WTC11 (cell line): ENCODE measurements around the gene MAP1B. TPM values are rescaled to one million over a fixed set of nuclear protein-coding genes. Genes with fewer than 3 reads are reported as not detected.

Source experiments
- ATAC-seq: fragments of 200-7000 bp; cut with Tn5 transposase; 2 replicates; pipeline ENCODE4 v1.10.0; 2021; ENCODE audit warnings: mild to moderate bottlenecking, moderate library complexity
- CTCF ChIA-PET: fragments of 300-600 bp; sonication (Branson Sonifier 250); formaldehyde crosslinking; loops from one replicate; lab custom pipeline; 2021; ENCODE audit warnings: antibody characterized with exemption; lab: Charles Lee
- POLR2A ChIA-PET: fragments of 350-600 bp; sonication (Branson Sonifier 250); formaldehyde crosslinking; loops from one replicate; lab custom pipeline; 2021; ENCODE audit warnings: antibody characterized with exemption; lab: Charles Lee
- DNase-seq: peaks from one replicate; pipeline ENCODE4 v3.0.0; 2021; ENCODE audit warnings: low spot score
- H3K27ac Mint-ChIP-seq: 2 replicates; pipeline ENCODE4 v1.8.0; 2021; ENCODE audit warnings: mixed read lengths
- H3K27me3 Mint-ChIP-seq: 2 replicates; pipeline ENCODE4 v1.8.0; 2021; ENCODE audit warnings: low read depth, mild to moderate bottlenecking, moderate library complexity, mixed read lengths
- H3K36me3 Mint-ChIP-seq: 2 replicates; pipeline ENCODE4 v1.8.0; 2021; ENCODE audit warnings: mixed read lengths
- H3K4me1 Mint-ChIP-seq: 2 replicates; pipeline ENCODE4 v1.8.0; 2022; ENCODE audit warnings: mixed read lengths
- H3K4me3 Mint-ChIP-seq: 2 replicates; pipeline ENCODE4 v1.8.0; 2021; ENCODE audit warnings: mild to moderate bottlenecking, moderate library complexity, mixed read lengths
- H3K9me3 Mint-ChIP-seq: 2 replicates; pipeline ENCODE4 v1.8.0; 2021; ENCODE audit warnings: mixed read lengths
- ATF1 ChIP-seq: sonication (generic); formaldehyde crosslinking; IDR thresholded peaks from 2 replicates; pipeline ENCODE4 v1.8.1; 2023; ENCODE audit warnings: mild to moderate bottlenecking, moderate library complexity, missing genetic modification reagents
- ATF6 ChIP-seq: sonication (generic); formaldehyde crosslinking; IDR thresholded peaks from 2 replicates; pipeline ENCODE4 v1.8.1; 2023; ENCODE audit warnings: mild to moderate bottlenecking, missing genetic modification reagents
- FOXP1 ChIP-seq: sonication (generic); formaldehyde crosslinking; IDR thresholded peaks from 2 replicates; pipeline ENCODE4 v1.8.0; 2022; ENCODE audit warnings: missing genetic modification reagents, mild to moderate bottlenecking, moderate library complexity, borderline replicate concordance
- GABPB1 ChIP-seq: sonication (generic); formaldehyde crosslinking; IDR thresholded peaks from 2 replicates; pipeline ENCODE4 v1.8.1; 2023; ENCODE audit warnings: mild to moderate bottlenecking, missing genetic modification reagents
- GTF2I ChIP-seq: fragments of 250-450 bp; sonication (Bioruptor Pico); conservative IDR thresholded peaks from 2 replicates; pipeline ENCODE4 v1.4.0; 2021; ENCODE audit warnings: mild to moderate bottlenecking
- HMGA2 ChIP-seq: fragments of 250-450 bp; sonication (Bioruptor Pico); IDR thresholded peaks from 2 replicates; pipeline ENCODE4 v1.4.0; 2021; ENCODE audit warnings: mild to moderate bottlenecking, moderate library complexity
- KAT7 ChIP-seq: sonication (generic); formaldehyde crosslinking; IDR thresholded peaks from 2 replicates; pipeline ENCODE4 v1.8.1; 2023; ENCODE audit warnings: missing genetic modification reagents, mild to moderate bottlenecking, borderline replicate concordance
- MLX ChIP-seq: sonication (generic); formaldehyde crosslinking; IDR thresholded peaks from 2 replicates; pipeline ENCODE4 v1.8.1; 2023; ENCODE audit warnings: mild to moderate bottlenecking, missing genetic modification reagents, moderate library complexity
- MXD4 ChIP-seq: fragments of 250-450 bp; sonication (Bioruptor Pico); IDR thresholded peaks from 2 replicates; pipeline ENCODE4 v1.8.0; 2021; ENCODE audit warnings: mild to moderate bottlenecking, moderate library complexity, borderline replicate concordance
- MYBL2 ChIP-seq: sonication (generic); formaldehyde crosslinking; IDR thresholded peaks from 2 replicates; pipeline ENCODE4 v1.8.1; 2023; ENCODE audit warnings: mild to moderate bottlenecking, moderate library complexity, missing genetic modification reagents
- NR1H2 ChIP-seq: sonication (generic); formaldehyde crosslinking; IDR thresholded peaks from 2 replicates; pipeline ENCODE4 v1.9.0; 2021; ENCODE audit warnings: mild to moderate bottlenecking, moderate library complexity, missing genetic modification reagents
- PRRX2 ChIP-seq: fragments of 250-450 bp; sonication (Bioruptor Pico); IDR thresholded peaks from 2 replicates; pipeline ENCODE4 v1.8.0; 2021; ENCODE audit warnings: mild to moderate bottlenecking
- TEAD1 ChIP-seq: sonication (generic); formaldehyde crosslinking; IDR thresholded peaks from 2 replicates; pipeline ENCODE4 v1.8.0; 2022; ENCODE audit warnings: mild to moderate bottlenecking, missing genetic modification reagents
- ZNF281 ChIP-seq: sonication (generic); formaldehyde crosslinking; IDR thresholded peaks from 2 replicates; pipeline ENCODE4 v1.8.0; 2023; ENCODE audit warnings: mild to moderate bottlenecking, missing genetic modification reagents
- ZNF425 ChIP-seq: fragments of 250-450 bp; sonication (Bioruptor Pico); conservative IDR thresholded peaks from 2 replicates; pipeline ENCODE4 v1.9.0; 2021; ENCODE audit warnings: mild to moderate bottlenecking
- total RNA-seq: library from RNA; stranded (reverse); gene quantifications from 3 replicates; pipeline ENCODE4 v1.2.3, GENCODE V29; 2021
- TF ChIP-seq, protein P1 (sequence below): sonication (generic); formaldehyde crosslinking; IDR thresholded peaks from 2 replicates; pipeline ENCODE4 v1.8.0; 2022; ENCODE audit warnings: mild to moderate bottlenecking, missing genetic modification reagents

Gene MAP1B
- total RNA-seq, 1 experiment from 2014 or later: 95.0 TPM

DNA sequence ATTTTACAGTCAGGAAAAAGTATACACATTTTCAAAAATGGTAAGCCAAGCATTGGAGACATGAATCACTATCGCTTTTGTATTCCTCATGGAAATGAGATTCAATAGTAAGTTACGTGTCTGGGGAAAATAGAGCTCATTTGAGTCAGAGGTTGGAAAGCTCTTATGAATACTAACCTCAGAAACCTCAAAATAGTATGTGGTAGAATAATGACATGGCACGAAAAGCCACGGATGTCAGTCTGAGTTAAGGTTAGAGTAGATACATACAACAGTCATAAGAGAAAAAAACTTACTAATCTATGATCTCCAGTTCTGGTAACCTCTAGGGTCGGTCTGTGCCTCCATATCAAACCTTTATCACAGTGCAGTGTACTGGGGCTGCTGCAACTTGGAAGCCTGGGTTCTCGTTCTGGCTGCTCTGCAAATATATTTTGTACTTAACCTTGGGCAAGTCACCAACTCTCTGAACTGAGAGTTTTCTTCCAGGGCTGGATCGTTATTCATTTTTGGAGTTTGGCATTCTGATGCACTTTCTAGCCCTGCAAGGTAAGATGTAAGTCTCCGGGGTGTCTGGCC is 31.8 kb downstream of the MAP1B start (continued):
- no peak for TF ChIP-seq ZNF281 (CRISPR knock-in tag)

DNA sequence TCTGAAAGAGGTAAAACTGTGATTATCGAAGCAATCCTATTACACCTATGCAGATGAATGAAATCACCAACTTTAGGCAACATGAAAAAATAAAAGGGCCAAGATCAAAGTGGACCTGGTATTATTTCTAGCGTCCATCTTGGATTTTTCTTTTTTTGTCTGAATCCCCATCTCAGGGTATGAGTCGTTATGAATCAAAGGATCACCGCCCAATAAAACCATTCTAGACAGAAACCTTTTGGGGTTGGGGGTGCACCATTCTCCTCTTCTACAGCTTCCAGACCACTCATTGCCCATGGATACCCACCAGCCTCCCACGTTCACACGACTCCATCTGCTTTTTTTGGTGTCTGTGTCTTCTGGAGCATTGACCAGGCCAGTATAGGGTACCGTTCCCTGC is 33.4 kb downstream of the MAP1B start:
- CTCF ChIA-PET: no interaction called here
- POLR2A ChIA-PET: no interaction called here
- no peak for DNase-seq
- ATAC-seq: no peak
- Mint-ChIP-seq H3K9me3 (no peaks in the 10 kb centered on the region), H3K27ac (no peak overlapping the region), H3K27me3 (no peaks in the 10 kb centered on the region), H3K36me3 (no peaks in the 10 kb centered on the region), H3K4me1 (peaks cover 34% of the 10 kb centered on the region), H3K4me3 (no peak overlapping the region)
- TF ChIP-seq MXD4 (CRISPR knock-in tag) (no peak), TEAD1 (no peak), HMGA2 (CRISPR knock-in tag) (no peak), ATF6 (CRISPR knock-in tag) (no peak), ZNF425 (CRISPR knock-in tag) (no peak), GTF2I (no peak), PRRX2 (CRISPR knock-in tag) (no peak)

DNA sequence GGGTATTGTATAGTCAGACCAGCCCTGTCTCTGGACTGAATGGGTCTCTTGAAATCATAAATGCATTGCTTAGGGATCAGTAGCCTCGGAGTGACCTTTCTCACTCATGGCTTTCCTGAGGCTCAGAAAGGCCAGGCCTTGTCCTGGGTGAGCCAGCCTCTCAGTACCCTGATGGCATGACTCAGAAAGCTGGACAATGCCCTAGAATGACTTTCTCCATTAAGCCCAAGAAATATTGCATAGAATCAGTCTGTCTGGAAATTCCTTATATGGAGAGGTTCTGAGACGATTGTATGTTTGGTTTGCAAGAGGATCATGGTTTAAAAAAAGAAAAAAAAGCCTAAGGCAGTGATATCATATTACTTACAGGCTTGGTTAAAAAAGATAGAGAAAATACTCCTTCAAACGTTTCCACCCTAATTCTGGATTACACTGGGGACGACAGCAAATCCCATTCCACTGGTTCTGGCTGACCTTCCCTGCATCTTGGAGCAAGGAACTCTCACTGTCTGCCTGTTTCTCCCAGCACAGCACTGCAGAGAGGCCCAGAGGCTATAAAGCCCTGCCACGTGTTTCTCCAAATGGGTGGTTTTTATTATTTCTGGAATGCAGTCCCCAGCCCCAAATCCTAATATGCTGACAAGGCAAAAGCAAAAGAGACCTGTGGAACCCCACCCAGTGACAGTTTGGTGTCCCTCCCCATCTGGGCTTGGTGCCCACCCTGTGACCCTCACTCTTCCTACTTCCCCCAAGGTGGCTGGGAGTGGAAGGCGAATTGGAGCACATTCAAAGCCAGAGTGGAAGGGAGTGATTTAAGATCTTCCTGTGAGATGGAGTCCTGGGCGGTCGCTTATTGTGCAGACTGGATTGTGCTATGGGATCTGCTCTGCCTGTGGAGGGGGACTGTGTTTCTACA is 34.4 kb downstream of the MAP1B start:
- ATAC-seq: no peak
- Mint-ChIP-seq H3K27me3 (no peaks in the 10 kb centered on the region), H3K36me3 (no peaks in the 10 kb centered on the region), H3K4me1 (peaks cover 31% of the 10 kb centered on the region), H3K9me3 (no peaks in the 10 kb centered on the region), H3K4me3 (no peak overlapping the region), H3K27ac (peak overlapping the region; percentile 71; the same call in 1 of the 2 replicates)
- no peak for TF ChIP-seq MYBL2 (CRISPR knock-in tag)
- no peak for TF ChIP-seq HMGA2 (CRISPR knock-in tag)
- TF ChIP-seq KAT7 (CRISPR knock-in tag): no peak
- no peak for DNase-seq
- CTCF ChIA-PET: no interaction called here
- POLR2A ChIA-PET: no interaction called here

GRCh38 chr5:72144762-72145161 is 37.5 kb downstream of the MAP1B start:
- Mint-ChIP-seq H3K9me3 (no peaks in the 10 kb centered on the region), H3K4me3 (no peak overlapping the region)
- no peak for TF ChIP-seq GABPB1
- no peak for TF ChIP-seq ATF1 (CRISPR knock-in tag)
- no peak for TF ChIP-seq MXD4 (CRISPR knock-in tag)
- no peak for TF ChIP-seq MLX (CRISPR knock-in tag)
- no peak for TF ChIP-seq ZNF425 (CRISPR knock-in tag)
- no peak for TF ChIP-seq NR1H2
- no peak for TF ChIP-seq FOXP1 (CRISPR knock-in tag)
- no peak for TF ChIP-seq TEAD1
- TF ChIP-seq, protein P1, sequence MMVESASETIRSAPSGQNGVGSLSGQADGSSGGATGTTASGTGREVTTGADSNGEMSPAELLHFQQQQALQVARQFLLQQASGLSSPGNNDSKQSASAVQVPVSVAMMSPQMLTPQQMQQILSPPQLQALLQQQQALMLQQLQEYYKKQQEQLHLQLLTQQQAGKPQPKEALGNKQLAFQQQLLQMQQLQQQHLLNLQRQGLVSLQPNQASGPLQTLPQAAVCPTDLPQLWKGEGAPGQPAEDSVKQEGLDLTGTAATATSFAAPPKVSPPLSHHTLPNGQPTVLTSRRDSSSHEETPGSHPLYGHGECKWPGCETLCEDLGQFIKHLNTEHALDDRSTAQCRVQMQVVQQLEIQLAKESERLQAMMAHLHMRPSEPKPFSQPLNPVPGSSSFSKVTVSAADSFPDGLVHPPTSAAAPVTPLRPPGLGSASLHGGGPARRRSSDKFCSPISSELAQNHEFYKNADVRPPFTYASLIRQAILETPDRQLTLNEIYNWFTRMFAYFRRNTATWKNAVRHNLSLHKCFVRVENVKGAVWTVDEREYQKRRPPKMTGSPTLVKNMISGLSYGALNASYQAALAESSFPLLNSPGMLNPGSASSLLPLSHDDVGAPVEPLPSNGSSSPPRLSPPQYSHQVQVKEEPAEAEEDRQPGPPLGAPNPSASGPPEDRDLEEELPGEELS (CRISPR knock-in tag): no peak

More at GRCh38 chr5:72144762-72145161, 37.5 kb downstream of the MAP1B start:
- Mint-ChIP-seq H3K27ac (peak overlapping the region; percentile 55), H3K27me3 (no peaks in the 10 kb centered on the region), H3K4me1 (peaks cover 40% of the 10 kb centered on the region), H3K36me3 (peaks cover 8% of the 10 kb centered on the region)
- DNase-seq (no peak), ATAC-seq (peak; percentile 61)
- CTCF ChIA-PET: no interaction called here
- POLR2A ChIA-PET: no interaction called here
